HG03103 (cell line): ENCODE results near the gene PLIN3.
A peak's percentile ranks its signal among the peaks of the same experiment; 100 is the strongest.
"Not testable (repeated sequence)": the region's sequence is repeated elsewhere in the genome, so short reads cannot be mapped to it uniquely, and the experiment has no call there.

ENCODE experiments used
- ATAC-seq: cut with Tn5 transposase; IDR thresholded peaks from one replicate; pipeline ENCODE4 v1.9.1; 2021; ENCODE audit warnings: low read depth; ENCODE audit not compliant: unreplicated experiment

The PLIN3 gene

GRCh38 chr19:4851551-4852290 lies 15.7 kb downstream of the PLIN3 start:
- ATAC-seq: no peak

- ATAC-seq: no peak
Observed at GRCh38 chr19:4849019-4849418, 18.4 kb downstream of the PLIN3 start.

- no peak for ATAC-seq
Observed at GRCh38 chr19:4847190-4847973, 20.1 kb downstream of the PLIN3 start.

- ATAC-seq: not testable (repeated sequence)
Observed at GRCh38 chr19:4845975-4846374, 21.5 kb downstream of the PLIN3 start.

GRCh38 chr19:4844348-4845179 lies 22.9 kb downstream of the PLIN3 start:
- no peak for ATAC-seq

GRCh38 chr19:4843647-4843965 lies 23.9 kb downstream of the PLIN3 start:
- ATAC-seq: no peak

- no peak for ATAC-seq
Observed at GRCh38 chr19:4839192-4839591, 28.3 kb downstream of the PLIN3 start.

- ATAC-seq: no peak
Observed at GRCh38 chr19:4832776-4833175, 34.7 kb downstream of the PLIN3 start.

- not testable (repeated sequence) for ATAC-seq
Observed at GRCh38 chr19:4831979-4832340, 35.5 kb downstream of the PLIN3 start.

GRCh38 chr19:4831304-4831978 lies 36.0 kb downstream of the PLIN3 start, which contains the start of gene TICAM1:
TICAM1 (minus strand) TSS chr19:4831712; CDS start chr19:4818377, 13,335 bp downstream.
- ATAC-seq: peak; percentile 54

- ATAC-seq: no peak
Observed at GRCh38 chr19:4830768-4831265, 36.6 kb downstream of the PLIN3 start.

- no peak for ATAC-seq
Observed at GRCh38 chr19:4830332-4830731, 37.1 kb downstream of the PLIN3 start.

GRCh38 chr19:4829001-4829712 lies 38.3 kb downstream of the PLIN3 start:
- ATAC-seq: no peak

GRCh38 chr19:4823577-4823976 lies 43.9 kb downstream of the PLIN3 start:
- no peak for ATAC-seq

GRCh38 chr19:4822354-4822753 lies 45.1 kb downstream of the PLIN3 start:
- ATAC-seq: not testable (repeated sequence)

- no peak for ATAC-seq
Observed at GRCh38 chr19:4821265-4821664, 46.2 kb downstream of the PLIN3 start.

- ATAC-seq: no peak
Observed at GRCh38 chr19:4817467-4818277, 49.8 kb downstream of the PLIN3 start.

GRCh38 chr19:4816950-4817278 lies 50.6 kb downstream of the PLIN3 start:
- no peak for ATAC-seq
